Erythroblast (primary cell): Measurements from ENCODE around the gene SARDH.

Source experiments
- GATA1 ChIP-seq: IDR thresholded peaks from 2 replicates; pipeline ENCODE4 v1.6.1; 2011; ENCODE audit warnings: low read depth, mild to moderate bottlenecking, control low read depth, low read length, moderate library complexity
- POLR2A ChIP-seq: IDR thresholded peaks from 2 replicates; pipeline ENCODE4 v1.6.1; 2011; ENCODE audit warnings: mild to moderate bottlenecking, low read length

GRCh38 chr9:133642708-133643361 is 95.3 kb downstream of the SARDH start:
- TF ChIP-seq POLR2A (no peak), GATA1 (no peak)
